MCF 10A (cell line): ENCODE results near the gene UBR4. TPM values are rescaled to one million over a fixed set of nuclear protein-coding genes. Genes with fewer than 3 reads are reported as not detected.

Experiments
- BruUV-seq: library from RNA; stranded (reverse); fragments of 400-500 nt; replicated peaks from 2 replicates; lab custom pipeline; 2021; lab: Mats Ljungman, UMichigan
- CTCF ChIA-PET: fragments of 300-600 bp; sonication (Branson Sonifier 250); formaldehyde crosslinking; extraction: SDS; loops from one replicate; lab custom pipeline; 2021; ENCODE audit warnings: antibody characterized with exemption, inconsistent platforms; lab: Yijun Ruan, JAX
- POLR2A ChIA-PET: fragments of 300-600, 350-650 bp; sonication (Branson Sonifier 250); formaldehyde crosslinking; extraction: SDS; loops from one replicate; lab custom pipeline; 2020; ENCODE audit warnings: antibody characterized with exemption, inconsistent platforms; lab: Yijun Ruan, JAX
- DNase-seq: peaks from one replicate; pipeline ENCODE4 v3.0.0-alpha.2; 2018; ENCODE audit not compliant: unreplicated experiment
- H3K27ac Mint-ChIP-seq: one replicate; pipeline ENCODE4 v1.8.0; 2022; ENCODE audit warnings: mild to moderate bottlenecking, low read depth, mixed read lengths; ENCODE audit not compliant: unreplicated experiment
- H3K27me3 Mint-ChIP-seq: one replicate; pipeline ENCODE4 v1.8.0; 2022; ENCODE audit warnings: mixed read lengths; ENCODE audit not compliant: insufficient read depth, unreplicated experiment
- H3K36me3 Mint-ChIP-seq: one replicate; pipeline ENCODE4 v1.8.0; 2022; ENCODE audit warnings: mild to moderate bottlenecking, moderate library complexity, mixed read lengths; ENCODE audit not compliant: insufficient read depth, unreplicated experiment
- H3K4me1 Mint-ChIP-seq: one replicate; pipeline ENCODE4 v1.8.0; 2022; ENCODE audit warnings: mixed read lengths; ENCODE audit not compliant: insufficient read depth, unreplicated experiment
- H3K4me3 Mint-ChIP-seq: one replicate; pipeline ENCODE4 v1.8.0; 2022; ENCODE audit warnings: mild to moderate bottlenecking, moderate library complexity, mixed read lengths; ENCODE audit not compliant: unreplicated experiment
- H3K9me3 Mint-ChIP-seq: one replicate; pipeline ENCODE4 v1.8.0; 2022; ENCODE audit warnings: mixed read lengths; ENCODE audit not compliant: unreplicated experiment
- CTCF ChIP-seq: fragments of 200-600 bp; IDR thresholded peaks from one replicate; pipeline ENCODE4 v1.8.0; 2022; ENCODE audit warnings: antibody characterized with exemption, mild to moderate bottlenecking; ENCODE audit not compliant: unreplicated experiment
- intact Hi-C: fragments of 100-400 bp; cut with micrococcal nuclease; formaldehyde crosslinking; loops from 2 replicates; pipeline ENCODE4 v1.14.1; 2022
- total RNA-seq: library from RNA; stranded (reverse); gene quantifications from 2 replicates; pipeline ENCODE4 v1.2.3, GENCODE V29; 2022

The UBR4 gene
- total RNA-seq, 1 experiment from 2014 or later, result 154 TPM

GRCh38 chr1:19065526-19066247, 144.4 kb downstream of the UBR4 start:
- Mint-ChIP-seq H3K9me3 (peaks cover 8% of the 10 kb centered on the region), H3K27me3 (no peaks in the 10 kb centered on the region), H3K36me3 (no peaks in the 10 kb centered on the region), H3K27ac (peak overlapping the region; percentile 79), H3K4me3 (no peak overlapping the region), H3K4me1 (peaks cover 23% of the 10 kb centered on the region)
- TF ChIP-seq CTCF, result no peak
- POLR2A ChIA-PET, result interaction anchor here (1.4 to 2.1 kb wide), 2 partner anchors 9 to 110 kb away, joined by 5 to 7 read pairs; partner anchors contain the start of gene IFFO2
- intact Hi-C loops, result loop anchor here (5.0 kb wide), 1 partner anchor 53 kb away; no protein-coding TSS in a partner anchor
- CTCF ChIA-PET, result interaction anchor here (0.6 to 1.4 kb wide), 2 partner anchors 9 to 152 kb away, joined by 3 to 6 read pairs; no protein-coding TSS in a partner anchor
- no peak for DNase-seq
- BruUV-seq, result no TSS peak

GRCh38 chr1:19064906-19065450, 145.1 kb downstream of the UBR4 start:
- no peak overlapping the region for H3K27ac Mint-ChIP-seq
- no peaks in the 10 kb centered on the region for H3K36me3 Mint-ChIP-seq
- no peaks in the 10 kb centered on the region for H3K27me3 Mint-ChIP-seq
- intact Hi-C loops, result loop anchor here (5.0 kb wide), 1 partner anchor 53 kb away; no protein-coding TSS in a partner anchor
- peaks cover 23% of the 10 kb centered on the region for H3K4me1 Mint-ChIP-seq
- TF ChIP-seq CTCF, result no peak
- no TSS peak for BruUV-seq
- ChIA-PET POLR2A (interaction anchor here (1.4 kb wide), 1 partner anchor 9 kb away, joined by 5 read pairs; no protein-coding TSS in a partner anchor), CTCF (interaction anchor here (0.6 kb wide), 1 partner anchor 152 kb away, joined by 3 read pairs; no protein-coding TSS in a partner anchor)
- no peak for DNase-seq
- no peak overlapping the region for H3K4me3 Mint-ChIP-seq
- peaks cover 8% of the 10 kb centered on the region for H3K9me3 Mint-ChIP-seq

- CTCF ChIA-PET, result interaction anchor here (0.6 to 0.9 kb wide), 5 partner anchors 10 to 151 kb away, joined by 3 to 4 read pairs (median 4); no protein-coding TSS in a partner anchor
- Mint-ChIP-seq H3K36me3 (no peaks in the 10 kb centered on the region), H3K4me1 (peaks cover 22% of the 10 kb centered on the region), H3K4me3 (no peak overlapping the region), H3K9me3 (peaks cover 8% of the 10 kb centered on the region), H3K27ac (no peak overlapping the region), H3K27me3 (peaks cover 10% of the 10 kb centered on the region)
- no TSS peak for BruUV-seq
- no peak for TF ChIP-seq CTCF
- intact Hi-C loops, result no loop called here
- DNase-seq, result no peak
- POLR2A ChIA-PET, result no interaction called here
Measured at GRCh38 chr1:19063122-19063521, 146.9 kb downstream of the UBR4 start.
